K562 (cell line): ENCODE data around the gene PIM3. TPM values are rescaled to one million over a fixed set of nuclear protein-coding genes. Genes with fewer than 3 reads are reported as not detected.

Experiments used
- ATAC-seq: fragments of 200-7000 bp; cut with Tn5 transposase; 3 replicates; pipeline ENCODE4 v1.9.1; 2020; ENCODE audit warnings: moderate library complexity
- BruUV-seq: library from RNA; stranded (reverse); fragments of 400-500 nt; replicated peaks from 2 replicates; lab custom pipeline; 2021; lab: Mats Ljungman, UMichigan
- CTCF ChIA-PET: fragments of 300-600 bp; formaldehyde crosslinking; extraction: SDS; loops from one replicate; lab custom pipeline; 2021; ENCODE audit warnings: low intra/inter-chr PET ratio; lab: Yijun Ruan, JAX
- POLR2A ChIA-PET: fragments of 300-600, 350-650 bp; sonication (Branson Sonifier 250); formaldehyde crosslinking; extraction: SDS; loops from one replicate; lab custom pipeline; 2021; ENCODE audit warnings: antibody characterized with exemption, inconsistent platforms; lab: Yijun Ruan, JAX
- DNase-seq, 4 experiments: peaks; one replicate each; pipeline versions ENCODE4 v3.0.0 to v3.0.0-alpha.2; 2011 to 2018; ENCODE audit warnings: low spot score in 3 of 4, mixed read lengths in 3 of 4; ENCODE audit errors: extremely low read depth in 1 of 4
- FAIRE-seq: peaks from 2 replicates; lab custom pipeline; 2011; peaks lifted over from hg19 to GRCh38; lab: Jason Lieb, UNC
- H2AFZ ChIP-seq: 2 replicates; pipeline ENCODE4 v1.6.0; 2011; ENCODE audit warnings: low read depth, low read length, control low read depth, inconsistent platforms
- H3K27ac ChIP-seq: fragments of 200-600 bp; 3 replicates; pipeline ENCODE4 v1.8.0; 2011; ENCODE audit warnings: low read depth, mild to moderate bottlenecking, control low read depth, inconsistent platforms, low read length, moderate library complexity, mixed read lengths; ENCODE audit errors: extremely low read depth
- H3K27me3 ChIP-seq, 2 experiments: fragments of 300-600 bp in 1 of 2; 2 replicates in 1 of 2; 3 replicates in 1 of 2; pipeline versions ENCODE4 v1.6.0 to v1.8.0; 2011; ENCODE audit warnings: inconsistent platforms in 2 of 2, low read length in 2 of 2, mild to moderate bottlenecking in 1 of 2, mixed read lengths in 1 of 2, moderate library complexity in 1 of 2; ENCODE audit not compliant: control insufficient read depth in 2 of 2, insufficient read depth in 2 of 2
- H3K36me3 ChIP-seq: fragments of 300-600 bp; 3 replicates; pipeline ENCODE4 v1.8.0; 2011; ENCODE audit warnings: mild to moderate bottlenecking, low read length, inconsistent platforms; ENCODE audit not compliant: control insufficient read depth, insufficient read depth
- H3K4me1 ChIP-seq, 2 experiments: fragments of 200-600 bp in 1 of 2; replicated peaks in 1 of 2; 2 replicates in 1 of 2; 3 replicates in 1 of 2; pipeline versions ENCODE4 v1.5.1 to v1.8.0; 2011; ENCODE audit warnings: inconsistent platforms in 2 of 2, low read length in 2 of 2, mild to moderate bottlenecking in 1 of 2, mixed read lengths in 1 of 2, moderate library complexity in 1 of 2; ENCODE audit not compliant: control insufficient read depth in 2 of 2, insufficient read depth in 2 of 2
- H3K4me2 ChIP-seq: 2 replicates; pipeline ENCODE4 v1.6.1; 2011; ENCODE audit warnings: low read length, control low read depth, inconsistent platforms, mixed read lengths; ENCODE audit not compliant: insufficient read depth
- H3K4me3 ChIP-seq: fragments of 200-600 bp; sonication (generic), shearing (Covaris generic); 2 replicates; pipeline ENCODE4 v1.5.1; 2016; ENCODE audit warnings: control low read depth, inconsistent platforms
- H3K79me2 ChIP-seq: fragments of 200-600 bp; 3 replicates; pipeline ENCODE4 v1.8.0; 2011; ENCODE audit warnings: low read length, inconsistent platforms; ENCODE audit not compliant: control insufficient read depth, insufficient read depth
- H3K9ac ChIP-seq, 2 experiments: 2 replicates each; pipeline versions ENCODE4 v1.6.0 to v1.6.1; 2011; ENCODE audit warnings: low read depth in 2 of 2, low read length in 2 of 2, control low read depth in 1 of 2, inconsistent platforms in 1 of 2, mild to moderate bottlenecking in 1 of 2, mixed read lengths in 1 of 2; ENCODE audit not compliant: insufficient read depth in 1 of 2
- H3K9me1 ChIP-seq: one replicate; pipeline ENCODE4 v1.6.0; 2011; ENCODE audit warnings: inconsistent platforms, mild to moderate bottlenecking, low read length, moderate library complexity; ENCODE audit not compliant: control insufficient read depth, insufficient read depth
- H3K9me3 ChIP-seq: replicated peaks from 2 replicates; pipeline ENCODE4 v1.5.1; 2011; ENCODE audit warnings: low read depth, low read length, inconsistent platforms; ENCODE audit not compliant: control insufficient read depth, insufficient read depth
- H4K20me1 ChIP-seq: replicated peaks from 2 replicates; pipeline ENCODE4 v1.6.1; 2011; ENCODE audit warnings: low read length, inconsistent platforms, mixed read lengths; ENCODE audit not compliant: control insufficient read depth, insufficient read depth
- BRD4 ChIP-seq: fragments of 200-600 bp; sonication (generic); IDR thresholded peaks from 2 replicates; pipeline ENCODE4 v1.6.1; 2017; ENCODE audit warnings: inconsistent platforms
- CTCF ChIP-seq, 3 experiments: IDR thresholded peaks in 2 of 3; conservative IDR thresholded peaks in 1 of 3; 2 replicates each; pipeline ENCODE4 v1.5.1; 2011 to 2012; ENCODE audit warnings: low read length in 3 of 3, mild to moderate bottlenecking in 3 of 3, control low read depth in 2 of 3, improper control_type of control experiment in 1 of 3, inconsistent platforms in 1 of 3, low read depth in 1 of 3, mixed read lengths in 1 of 3, moderate library complexity in 1 of 3; ENCODE audit not compliant: insufficient read depth in 2 of 3
- GATAD2A ChIP-seq: fragments of 450-650 bp; IDR thresholded peaks from 2 replicates; pipeline ENCODE4 v1.6.1; 2017
- HCFC1 ChIP-seq: IDR thresholded peaks from 2 replicates; pipeline ENCODE4 v1.6.1; 2012; ENCODE audit warnings: low read depth, low read length, improper control_type of control experiment
- KDM5B ChIP-seq: fragments of 200-600 bp; sonication (generic); IDR thresholded peaks from 2 replicates; pipeline ENCODE4 v1.6.1; 2012; ENCODE audit warnings: low read depth, mild to moderate bottlenecking, moderate library complexity, low read length, control low read depth, inconsistent platforms; ENCODE audit not compliant: insufficient replicate concordance
- PHB ChIP-seq: fragments of 250-450 bp; sonication (Bioruptor Pico); IDR thresholded peaks from 2 replicates; pipeline ENCODE4 v1.5.0; 2021
- POLR3G ChIP-seq: IDR thresholded peaks from 2 replicates; pipeline ENCODE4 v1.6.1; 2011; ENCODE audit not compliant: insufficient read length, insufficient replicate concordance; ENCODE audit errors: extremely low read depth
- RFX5 ChIP-seq: IDR thresholded peaks from 2 replicates; pipeline ENCODE4 v1.6.1; 2011; ENCODE audit warnings: low read depth, mild to moderate bottlenecking, improper control_type of control experiment, low read length
- SNRNP70 ChIP-seq: fragments of 200-400 bp; formaldehyde crosslinking; optimal IDR thresholded peaks from 2 replicates; pipeline ENCODE3; 2017; ENCODE audit warnings: low read depth, low read length
- ZFP36 ChIP-seq: fragments of 150-350 bp; IDR thresholded peaks from 2 replicates; pipeline ENCODE4 v1.6.1; 2018; ENCODE audit warnings: low read length, low read depth; ENCODE audit not compliant: partially characterized antibody
- ZFPM2 ChIP-seq: fragments of 250-450 bp; sonication (Bioruptor Pico); IDR thresholded peaks from 2 replicates; pipeline ENCODE4 v1.5.1; 2022; ENCODE audit warnings: mild to moderate bottlenecking
- ZNF224 ChIP-seq: sonication (generic); formaldehyde crosslinking; IDR thresholded peaks from 2 replicates; pipeline ENCODE4 v1.8.0; 2022; ENCODE audit warnings: mild to moderate bottlenecking, missing genetic modification reagents
- ZNF449 ChIP-seq: fragments of 250-450 bp; sonication (Bioruptor Pico); IDR thresholded peaks from 2 replicates; pipeline ENCODE4 v1.8.0; 2022; ENCODE audit warnings: moderate library complexity, mild to moderate bottlenecking, inconsistent platforms
- ZNF766 ChIP-seq: fragments of 200-800 bp; sonication (Bioruptor generic); conservative IDR thresholded peaks from 2 replicates; pipeline ENCODE4 v1.6.1; 2016; ENCODE audit warnings: missing genetic modification characterization, missing compliant biosample characterization
- WGBS: fragments of 100-300 bp; shearing (Covaris generic); methylation state at CpG from one replicate; pipeline ENCODE4 v1.1.6; 2016; ENCODE audit warnings: low coverage, mixed read lengths; ENCODE audit not compliant: insufficient coverage; ENCODE audit errors: missing lambda C conversion rate; 5-methylcytosine and 5-hydroxymethylcytosine counted together
- in situ Hi-C: fragments of 300-500 bp; cut with MboI; formaldehyde crosslinking; loops from 4 replicates; pipeline ENCODE4 v1.15.0; 2018; ENCODE audit warnings: inconsistent platforms, mixed read lengths
- intact Hi-C: fragments of 100-400 bp; cut with micrococcal nuclease; formaldehyde crosslinking; loops from 2 replicates; pipeline ENCODE4 v1.14.2; 2022
- polyA plus RNA-seq, 8 experiments: library from polyadenylated mRNA; depleted of rRNA in 4 of 8; stranded (reverse) in 5 of 8; unstranded in 3 of 8; fragments of >200 nt; fragmentation: Nextera tagmentation in 2 of 8; fragmentation: Illumina TruSeq in 1 of 8; extraction: Ambion mirVana in 2 of 8; extraction: Trizol in 1 of 8; gene quantifications; 2 replicates each; pipeline versions ENCODE4 v1.2.1 to v1.2.3, GENCODE V29; 2011 to 2014; ENCODE audit warnings: inconsistent platforms in 1 of 8, missing spikeins in 1 of 8
- total RNA-seq, 7 experiments: library from RNA; depleted of rRNA in 6 of 7; stranded (reverse); fragments of >200 nt in 6 of 7; fragmentation: Illumina TruSeq in 2 of 7; extraction: Trizol in 2 of 7; gene quantifications; 2 replicates each; pipeline versions ENCODE4 v1.2.1 to v1.2.3, GENCODE V29; 2011 to 2021; ENCODE audit warnings: low replicate concordance in 1 of 7
- TF ChIP-seq, protein P1 (sequence below): fragments of 250-450 bp; sonication (Bioruptor Pico); IDR thresholded peaks from 2 replicates; pipeline ENCODE4 v1.5.1; 2021; ENCODE audit warnings: mild to moderate bottlenecking
- TF ChIP-seq, protein P2 (sequence below), 2 experiments: fragments of 450-650 bp; conservative IDR thresholded peaks; 2 replicates each; pipeline ENCODE4 v1.6.1; 2017; ENCODE audit warnings: mild to moderate bottlenecking in 2 of 2, moderate library complexity in 2 of 2

Gene PIM3
- total and polyA plus RNA-seq, 9 of the 15 experiments (the other 6 are each of a cell fraction or from before 2014, with no cell fraction given): 0.24 to 40.5 (median 5.3) TPM

DNA sequence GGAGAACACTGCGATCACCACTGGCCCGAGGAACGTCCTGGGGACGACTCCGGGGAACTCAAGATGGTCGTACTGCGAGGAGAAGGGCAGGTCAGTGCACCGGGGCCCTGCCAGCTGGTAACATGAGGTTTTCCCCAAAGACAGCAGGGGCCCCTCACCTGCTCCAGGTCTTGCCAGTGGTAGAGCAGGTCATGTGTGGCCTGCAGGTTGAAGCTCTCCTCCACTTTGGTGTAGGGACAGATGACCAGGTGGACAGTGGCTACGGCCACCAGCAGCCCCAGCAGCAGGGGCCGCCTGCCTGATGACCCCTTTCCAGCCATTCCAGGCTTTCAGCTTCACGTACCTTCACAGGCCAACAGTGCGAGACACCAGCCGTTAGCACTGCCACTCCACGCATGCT, 47.1 kb upstream of the PIM3 start:
- H3K36me3 ChIP-seq: peaks cover 7% of the 10 kb centered on the region; the same call in 2 of the 3 replicates
- in situ Hi-C loops: loop anchor here (10.0 kb wide), 1 partner anchor 89 kb away; the partner anchor contains the start of gene BRD1
- ATAC-seq: no peak
- BruUV-seq: no TSS peak
- intact Hi-C loops: no loop called here
- no peak for FAIRE-seq
- H3K9me1 ChIP-seq: no peaks in the 10 kb centered on the region
- no peak overlapping the region for H3K4me3 ChIP-seq
- no peaks in the 10 kb centered on the region for H4K20me1 ChIP-seq
- no peaks in the 10 kb centered on the region for H3K27me3 ChIP-seq
- WGBS: 89% methylated on average over 6 of the region's 14 CpGs
- H3K9me3 ChIP-seq: no peaks in the 10 kb centered on the region
- H3K79me2 ChIP-seq: peaks cover 14% of the 10 kb centered on the region
- no peak overlapping the region for H3K27ac ChIP-seq
- ChIA-PET POLR2A (interaction anchor here (0.6 to 0.9 kb wide), 3 partner anchors 18 to 154 kb away, joined by 3 read pairs; no protein-coding TSS in a partner anchor), CTCF (no interaction called here)
- H3K9ac ChIP-seq: no peak overlapping the region
- peaks cover 3 to 15% of the 10 kb centered on the region in 2 experiments; a peak in 4 of 5 replicates for H3K4me1 ChIP-seq
- H3K4me2 ChIP-seq: no peak overlapping the region
- H2AFZ ChIP-seq: no peak overlapping the region
- DNase-seq: no peak
- no peak for TF ChIP-seq RFX5
- TF ChIP-seq ZNF766 (CRISPR knock-in tag): no peak
- no peak for TF ChIP-seq CTCF (IDR thresholded peaks at IDR 0.05 in 2 of 3, conservative IDR thresholded peaks at IDR 0.05 in 1 of 3; ENCODE audit: insufficient read depth in 2 of 3, low read depth in 1 of 3, low read length in 3 of 3)
- no peak for TF ChIP-seq ZFPM2 (CRISPR knock-in tag)
- no peak for TF ChIP-seq SNRNP70
- TF ChIP-seq GATAD2A: no peak
- TF ChIP-seq PHB (CRISPR knock-in tag): no peak
- no peak for TF ChIP-seq POLR3G
- no peak for TF ChIP-seq KDM5B
- no peak for TF ChIP-seq ZNF224 (CRISPR knock-in tag)
- TF ChIP-seq ZFP36: no peak
- TF ChIP-seq, protein P1, sequence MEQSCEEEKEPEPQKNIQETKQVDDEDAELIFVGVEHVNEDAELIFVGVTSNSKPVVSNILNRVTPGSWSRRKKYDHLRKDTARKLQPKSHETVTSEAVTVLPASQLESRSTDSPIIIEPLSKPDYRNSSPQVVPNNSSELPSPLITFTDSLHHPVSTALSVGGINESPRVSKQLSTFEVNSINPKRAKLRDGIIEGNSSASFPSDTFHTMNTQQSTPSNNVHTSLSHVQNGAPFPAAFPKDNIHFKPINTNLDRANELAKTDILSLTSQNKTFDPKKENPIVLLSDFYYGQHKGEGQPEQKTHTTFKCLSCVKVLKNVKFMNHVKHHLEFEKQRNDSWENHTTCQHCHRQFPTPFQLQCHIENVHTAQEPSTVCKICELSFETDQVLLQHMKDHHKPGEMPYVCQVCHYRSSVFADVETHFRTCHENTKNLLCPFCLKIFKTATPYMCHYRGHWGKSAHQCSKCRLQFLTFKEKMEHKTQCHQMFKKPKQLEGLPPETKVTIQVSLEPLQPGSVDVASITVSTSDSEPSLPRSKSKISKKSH: no peak
- TF ChIP-seq HCFC1: no peak
- TF ChIP-seq ZNF449 (CRISPR knock-in tag): no peak
- TF ChIP-seq, protein P2, sequence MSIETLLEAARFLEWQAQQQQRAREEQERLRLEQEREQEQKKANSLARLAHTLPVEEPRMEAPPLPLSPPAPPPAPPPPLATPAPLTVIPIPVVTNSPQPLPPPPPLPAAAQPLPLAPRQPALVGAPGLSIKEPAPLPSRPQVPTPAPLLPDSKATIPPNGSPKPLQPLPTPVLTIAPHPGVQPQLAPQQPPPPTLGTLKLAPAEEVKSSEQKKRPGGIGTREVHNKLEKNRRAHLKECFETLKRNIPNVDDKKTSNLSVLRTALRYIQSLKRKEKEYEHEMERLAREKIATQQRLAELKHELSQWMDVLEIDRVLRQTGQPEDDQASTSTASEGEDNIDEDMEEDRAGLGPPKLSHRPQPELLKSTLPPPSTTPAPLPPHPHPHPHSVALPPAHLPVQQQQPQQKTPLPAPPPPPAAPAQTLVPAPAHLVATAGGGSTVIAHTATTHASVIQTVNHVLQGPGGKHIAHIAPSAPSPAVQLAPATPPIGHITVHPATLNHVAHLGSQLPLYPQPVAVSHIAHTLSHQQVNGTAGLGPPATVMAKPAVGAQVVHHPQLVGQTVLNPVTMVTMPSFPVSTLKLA (conservative IDR thresholded peaks at IDR 0.05): no peak
- no peak for TF ChIP-seq BRD4
